A673 (cell line): Measurements from ENCODE around the gene SLC26A11.

Source experiments
- EZH2 ChIP-seq: fragments of 200-600 bp; sonication (generic); IDR thresholded peaks from 2 replicates; pipeline ENCODE4 v1.6.1; 2017; ENCODE audit warnings: borderline replicate concordance, low read depth, mild to moderate bottlenecking, mixed read lengths, antibody characterized with exemption, low read length; ENCODE audit not compliant: poor library complexity, severe bottlenecking
- TF ChIP-seq, protein P1 (sequence below): fragments of 300-800, 200-600 bp; sonication (generic); conservative IDR thresholded peaks from 2 replicates; pipeline ENCODE4 v1.5.1; 2017; ENCODE audit warnings: low read depth, mild to moderate bottlenecking, antibody characterized with exemption, low read length, moderate library complexity, mixed read lengths

DNA sequence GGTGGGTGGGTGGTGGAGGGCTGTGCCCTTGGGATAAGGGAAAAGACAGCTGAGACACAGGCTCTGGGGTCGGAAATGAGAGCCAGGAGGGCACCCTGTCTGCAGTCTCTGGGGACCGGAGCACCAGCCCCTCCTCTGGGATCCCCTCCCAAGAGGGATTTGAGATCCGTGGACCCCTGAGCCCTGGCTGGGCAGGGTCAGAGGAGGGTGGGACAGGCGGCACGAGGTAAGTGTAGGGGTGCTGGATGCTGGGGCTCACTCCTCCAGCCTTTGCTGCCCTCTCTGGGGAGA, 519 bp upstream of the SLC26A11 start:
- TF ChIP-seq, protein P1, sequence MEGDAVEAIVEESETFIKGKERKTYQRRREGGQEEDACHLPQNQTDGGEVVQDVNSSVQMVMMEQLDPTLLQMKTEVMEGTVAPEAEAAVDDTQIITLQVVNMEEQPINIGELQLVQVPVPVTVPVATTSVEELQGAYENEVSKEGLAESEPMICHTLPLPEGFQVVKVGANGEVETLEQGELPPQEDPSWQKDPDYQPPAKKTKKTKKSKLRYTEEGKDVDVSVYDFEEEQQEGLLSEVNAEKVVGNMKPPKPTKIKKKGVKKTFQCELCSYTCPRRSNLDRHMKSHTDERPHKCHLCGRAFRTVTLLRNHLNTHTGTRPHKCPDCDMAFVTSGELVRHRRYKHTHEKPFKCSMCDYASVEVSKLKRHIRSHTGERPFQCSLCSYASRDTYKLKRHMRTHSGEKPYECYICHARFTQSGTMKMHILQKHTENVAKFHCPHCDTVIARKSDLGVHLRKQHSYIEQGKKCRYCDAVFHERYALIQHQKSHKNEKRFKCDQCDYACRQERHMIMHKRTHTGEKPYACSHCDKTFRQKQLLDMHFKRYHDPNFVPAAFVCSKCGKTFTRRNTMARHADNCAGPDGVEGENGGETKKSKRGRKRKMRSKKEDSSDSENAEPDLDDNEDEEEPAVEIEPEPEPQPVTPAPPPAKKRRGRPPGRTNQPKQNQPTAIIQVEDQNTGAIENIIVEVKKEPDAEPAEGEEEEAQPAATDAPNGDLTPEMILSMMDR, result no peak
- no peak for TF ChIP-seq EZH2
